Progenitor cell of endocrine pancreas (in vitro differentiated cells): ENCODE data around the gene AVPR1B. TPM values are rescaled to one million over a fixed set of nuclear protein-coding genes. Genes with fewer than 3 reads are reported as not detected.

Experiments used
- DNase-seq: peaks from one replicate; pipeline ENCODE4 v3.0.0; 2021; ENCODE audit warnings: low spot score; ENCODE audit not compliant: unreplicated experiment
- H3K27ac Mint-ChIP-seq: 2 replicates; pipeline ENCODE4 v1.8.0; 2021; ENCODE audit warnings: mild to moderate bottlenecking, moderate library complexity, mixed read lengths
- H3K27me3 Mint-ChIP-seq: 2 replicates; pipeline ENCODE4 v1.8.0; 2021; ENCODE audit warnings: mixed read lengths
- H3K36me3 Mint-ChIP-seq: 2 replicates; pipeline ENCODE4 v1.8.0; 2022; ENCODE audit warnings: mixed read lengths; ENCODE audit not compliant: insufficient read depth
- H3K4me1 Mint-ChIP-seq: 2 replicates; pipeline ENCODE4 v1.8.0; 2021; ENCODE audit warnings: low read depth, mixed read lengths
- H3K4me3 Mint-ChIP-seq: 2 replicates; pipeline ENCODE4 v1.8.0; 2021; ENCODE audit warnings: low read depth, mild to moderate bottlenecking, moderate library complexity, mixed read lengths
- H3K9me3 Mint-ChIP-seq: 2 replicates; pipeline ENCODE4 v1.8.0; 2021; ENCODE audit warnings: low read depth, mixed read lengths
- total RNA-seq: library from RNA; stranded (reverse); gene quantifications from 2 replicates; pipeline ENCODE4 v1.2.1, GENCODE V29; 2021
- TF ChIP-seq, protein P1 (sequence below): fragments of 200-600 bp; sonication (generic); IDR thresholded peaks from one replicate; pipeline ENCODE4 v1.5.0; 2021; ENCODE audit warnings: antibody characterized with exemption, mild to moderate bottlenecking; ENCODE audit not compliant: unreplicated experiment

Gene AVPR1B
- total RNA-seq, 1 donor from 2014 or later: 0.60 TPM

DNA sequence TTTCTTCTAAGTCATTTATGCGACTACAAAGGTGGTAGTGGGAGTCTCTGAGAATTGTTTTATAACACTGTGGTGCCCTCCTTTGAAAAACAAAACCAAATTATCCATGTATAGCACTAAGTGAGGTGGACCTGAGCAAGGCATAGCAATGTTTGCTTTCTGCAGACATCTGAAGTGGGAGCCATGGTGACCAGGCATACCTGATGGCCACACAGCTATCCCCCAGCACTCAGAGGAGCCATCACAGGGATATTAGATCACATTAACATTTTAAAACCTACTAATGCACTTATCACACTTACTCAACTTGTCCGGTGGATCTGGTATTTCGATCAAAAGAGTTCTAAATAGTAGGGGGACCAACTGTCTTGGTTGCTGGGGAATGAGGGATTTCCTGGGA lies 24.8 kb upstream of the AVPR1B start:
- Mint-ChIP-seq H3K9me3 (no peaks in the 10 kb centered on the region), H3K4me3 (no peak overlapping the region), H3K27me3 (peaks cover 7% of the 10 kb centered on the region)

DNA sequence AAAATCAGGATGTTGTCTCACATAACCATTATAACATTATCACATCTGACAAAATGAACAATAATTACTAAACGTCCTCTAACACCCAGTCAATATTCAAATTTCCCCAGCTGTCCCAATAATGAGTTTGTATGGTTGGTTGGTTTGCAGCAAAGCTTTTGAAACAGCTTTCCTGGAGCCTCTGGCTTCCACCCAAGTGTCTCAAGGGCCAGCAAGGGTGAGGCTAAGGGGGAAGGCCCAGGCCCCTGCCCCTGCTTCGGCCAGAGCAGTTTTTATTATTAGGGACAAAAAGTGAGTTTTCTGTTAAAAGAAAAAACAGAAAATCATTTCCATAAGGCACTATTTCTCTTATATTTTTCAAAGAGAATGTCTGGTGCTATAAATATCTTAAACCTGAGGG lies 19.1 kb upstream of the AVPR1B start:
- no peaks in the 10 kb centered on the region for H3K4me1 Mint-ChIP-seq

More for the DNA sequence above, 24.8 kb upstream of the AVPR1B start:
- Mint-ChIP-seq H3K4me1 (peaks cover 8% of the 10 kb centered on the region), H3K36me3 (no peaks in the 10 kb centered on the region), H3K27ac (no peak overlapping the region)
- DNase-seq: no peak
- TF ChIP-seq, protein P1, sequence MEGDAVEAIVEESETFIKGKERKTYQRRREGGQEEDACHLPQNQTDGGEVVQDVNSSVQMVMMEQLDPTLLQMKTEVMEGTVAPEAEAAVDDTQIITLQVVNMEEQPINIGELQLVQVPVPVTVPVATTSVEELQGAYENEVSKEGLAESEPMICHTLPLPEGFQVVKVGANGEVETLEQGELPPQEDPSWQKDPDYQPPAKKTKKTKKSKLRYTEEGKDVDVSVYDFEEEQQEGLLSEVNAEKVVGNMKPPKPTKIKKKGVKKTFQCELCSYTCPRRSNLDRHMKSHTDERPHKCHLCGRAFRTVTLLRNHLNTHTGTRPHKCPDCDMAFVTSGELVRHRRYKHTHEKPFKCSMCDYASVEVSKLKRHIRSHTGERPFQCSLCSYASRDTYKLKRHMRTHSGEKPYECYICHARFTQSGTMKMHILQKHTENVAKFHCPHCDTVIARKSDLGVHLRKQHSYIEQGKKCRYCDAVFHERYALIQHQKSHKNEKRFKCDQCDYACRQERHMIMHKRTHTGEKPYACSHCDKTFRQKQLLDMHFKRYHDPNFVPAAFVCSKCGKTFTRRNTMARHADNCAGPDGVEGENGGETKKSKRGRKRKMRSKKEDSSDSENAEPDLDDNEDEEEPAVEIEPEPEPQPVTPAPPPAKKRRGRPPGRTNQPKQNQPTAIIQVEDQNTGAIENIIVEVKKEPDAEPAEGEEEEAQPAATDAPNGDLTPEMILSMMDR: no peak

DNA sequence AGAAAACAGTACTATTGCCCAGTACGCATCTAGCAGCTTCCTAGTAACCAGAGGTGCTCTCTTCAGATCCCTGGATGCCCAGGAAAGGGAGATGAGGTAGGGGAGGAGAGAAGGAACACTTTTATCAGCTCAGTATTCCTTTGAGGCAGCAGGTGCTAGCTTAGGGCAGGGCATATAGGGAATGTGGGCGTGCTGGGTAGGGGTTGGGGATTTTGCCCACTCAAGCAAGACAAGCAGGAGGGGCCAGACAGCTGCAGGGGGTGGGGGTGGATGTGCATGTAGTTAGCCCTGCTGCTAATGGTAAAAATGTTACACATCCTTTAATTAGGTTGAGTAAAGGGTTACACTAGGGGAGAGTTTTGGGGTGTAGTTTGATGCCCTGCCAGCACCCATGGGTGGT lies 18.1 kb upstream of the AVPR1B start:
- Mint-ChIP-seq H3K27ac (no peak overlapping the region), H3K27me3 (peaks cover 4% of the 10 kb centered on the region), H3K4me1 (no peaks in the 10 kb centered on the region), H3K4me3 (no peak overlapping the region), H3K9me3 (no peaks in the 10 kb centered on the region), H3K36me3 (no peaks in the 10 kb centered on the region)
- no peak for DNase-seq
- TF ChIP-seq, protein P1: no peak

More for the DNA sequence above, 19.1 kb upstream of the AVPR1B start:
- H3K36me3 Mint-ChIP-seq: no peaks in the 10 kb centered on the region
- no peak overlapping the region for H3K27ac Mint-ChIP-seq
- DNase-seq: no peak
- no peaks in the 10 kb centered on the region for H3K9me3 Mint-ChIP-seq
- no peak overlapping the region for H3K4me3 Mint-ChIP-seq
- TF ChIP-seq, protein P1: no peak
- no peaks in the 10 kb centered on the region for H3K27me3 Mint-ChIP-seq

DNA sequence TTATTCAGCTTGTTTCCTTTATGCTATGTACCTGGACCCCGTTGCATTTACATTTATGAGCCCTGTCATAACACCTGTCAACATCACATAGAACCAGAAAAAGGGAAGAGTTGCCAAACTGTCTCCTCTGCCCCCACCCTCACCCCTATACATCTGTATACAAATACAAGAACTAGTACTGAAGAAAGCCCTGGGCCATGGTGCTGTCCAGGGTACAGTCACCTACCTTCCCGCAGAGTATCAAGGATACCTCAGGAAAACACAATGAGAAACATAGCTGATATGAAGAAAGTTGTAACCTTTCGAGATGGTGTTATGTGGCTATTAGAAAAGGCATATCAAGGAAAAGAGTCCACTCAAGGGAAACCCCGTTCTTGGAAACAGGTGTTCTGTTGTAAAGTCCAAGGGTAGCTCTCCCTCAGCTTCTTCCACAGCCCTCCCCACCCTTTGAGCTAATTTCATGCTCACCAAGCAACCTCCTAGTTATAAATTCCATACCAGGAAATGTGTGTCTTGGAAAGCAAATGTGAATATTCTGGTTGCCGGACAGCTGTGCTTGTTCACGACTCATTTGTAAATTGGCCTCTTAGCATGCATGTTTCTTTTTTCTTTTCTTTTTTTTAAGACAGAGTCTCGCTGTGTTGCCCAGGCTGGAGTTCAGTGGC lies 16.7 kb upstream of the AVPR1B start:
- no peaks in the 10 kb centered on the region for H3K36me3 Mint-ChIP-seq
- no peaks in the 10 kb centered on the region for H3K9me3 Mint-ChIP-seq

DNA sequence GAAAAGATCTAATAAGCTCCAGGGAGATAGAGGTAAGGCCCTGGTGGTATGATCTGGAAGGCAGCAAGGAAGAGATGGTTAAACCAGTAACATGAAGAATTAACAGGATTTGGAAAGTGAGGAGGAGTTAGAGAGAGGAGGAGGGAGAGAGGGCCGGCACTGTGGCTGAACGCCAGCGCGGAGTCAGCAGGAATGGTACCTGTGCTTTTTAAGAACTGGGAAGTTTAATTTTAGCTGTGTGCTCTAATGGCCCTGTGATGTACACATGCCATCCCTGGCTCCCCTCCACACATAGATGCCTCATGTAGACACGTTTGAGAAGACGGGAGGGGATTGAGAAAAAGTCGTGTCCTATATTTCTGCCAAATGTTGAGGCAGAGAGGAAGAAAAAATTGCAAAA lies 13.8 kb upstream of the AVPR1B start:
- Mint-ChIP-seq H3K9me3 (no peaks in the 10 kb centered on the region), H3K36me3 (no peaks in the 10 kb centered on the region), H3K27me3 (peaks cover 7% of the 10 kb centered on the region), H3K27ac (no peak overlapping the region), H3K4me3 (no peak overlapping the region), H3K4me1 (no peaks in the 10 kb centered on the region)
- TF ChIP-seq, protein P1: no peak
- no peak for DNase-seq

More for the DNA sequence above, 16.7 kb upstream of the AVPR1B start:
- TF ChIP-seq, protein P1: no peak
- no peaks in the 10 kb centered on the region for H3K4me1 Mint-ChIP-seq
- no peak overlapping the region for H3K27ac Mint-ChIP-seq
- peaks cover 4% of the 10 kb centered on the region for H3K27me3 Mint-ChIP-seq
- DNase-seq: no peak
- H3K4me3 Mint-ChIP-seq: no peak overlapping the region
